DND-41 (cell line): ENCODE measurements around the gene PAQR7.

ENCODE experiments used
- ATAC-seq: fragments of 200-7000 bp; cut with Tn5 transposase; 3 replicates; pipeline ENCODE4 v1.9.1; 2021; ENCODE audit warnings: low read depth; ENCODE audit not compliant: insufficient read depth
- DNase-seq: peaks from one replicate; pipeline ENCODE4 v3.0.0-alpha.2; 2020
- H2AFZ ChIP-seq: 2 replicates; pipeline ENCODE4 v1.6.0; 2012; ENCODE audit warnings: low read depth, low read length
- H3K27ac ChIP-seq: 2 replicates; pipeline ENCODE4 v1.5.1; 2012; ENCODE audit warnings: low read length, inconsistent platforms
- H3K27me3 ChIP-seq: fragments of 200-600 bp; sonication (generic); 2 replicates; pipeline ENCODE4 v1.6.0; 2012; ENCODE audit warnings: low read length, mild to moderate bottlenecking, inconsistent platforms; ENCODE audit not compliant: insufficient read depth, poor library complexity
- H3K36me3 ChIP-seq: 2 replicates; pipeline ENCODE4 v1.5.1; 2012; ENCODE audit warnings: low read length, inconsistent platforms; ENCODE audit not compliant: insufficient read depth
- H3K4me1 ChIP-seq: 2 replicates; pipeline ENCODE4 v1.5.1; 2012; ENCODE audit warnings: mild to moderate bottlenecking, low read length; ENCODE audit not compliant: insufficient read depth
- H3K4me2 ChIP-seq: 2 replicates; pipeline ENCODE4 v1.6.0; 2012; ENCODE audit warnings: mild to moderate bottlenecking, moderate library complexity, low read length, inconsistent platforms; ENCODE audit not compliant: insufficient read depth
- H3K4me3 ChIP-seq, 2 experiments: fragments of 200-600 bp in 1 of 2; shearing (Covaris generic) in 1 of 2; 2 replicates each; pipeline ENCODE4 v1.5.1; 2012 to 2016; ENCODE audit warnings: inconsistent platforms in 2 of 2, low read length in 2 of 2, mild to moderate bottlenecking in 2 of 2, low read depth in 1 of 2, moderate library complexity in 1 of 2
- H3K79me2 ChIP-seq: 2 replicates; pipeline ENCODE4 v1.6.0; 2012; ENCODE audit warnings: low read length, inconsistent platforms; ENCODE audit not compliant: insufficient read depth
- H3K9ac ChIP-seq: 2 replicates; pipeline ENCODE4 v1.6.0; 2012; ENCODE audit warnings: low read depth, mild to moderate bottlenecking, inconsistent platforms, low read length, moderate library complexity
- H3K9me3 ChIP-seq: 2 replicates; pipeline ENCODE4 v1.5.1; 2012; ENCODE audit warnings: low read length, moderate library complexity, mild to moderate bottlenecking, inconsistent platforms; ENCODE audit not compliant: insufficient read depth, severe bottlenecking
- H4K20me1 ChIP-seq: 2 replicates; pipeline ENCODE4 v1.6.0; 2012; ENCODE audit warnings: low read length; ENCODE audit not compliant: insufficient read depth
- EZH2 ChIP-seq: IDR thresholded peaks from 3 replicates; pipeline ENCODE4 v1.6.1; 2012; ENCODE audit warnings: borderline replicate concordance, low read depth, mild to moderate bottlenecking, moderate library complexity, low read length, inconsistent platforms; ENCODE audit not compliant: severe bottlenecking
- TF ChIP-seq, protein P1 (sequence below): IDR thresholded peaks from 2 replicates; pipeline ENCODE4 v1.5.1; 2012; ENCODE audit warnings: borderline replicate concordance, low read length, moderate library complexity, mild to moderate bottlenecking; ENCODE audit not compliant: poor library complexity, severe bottlenecking; ENCODE audit errors: extremely low read depth

Gene PAQR7

GRCh38 chr1:25904943-25905679, 29.6 kb upstream of the PAQR7 start:
- peak overlapping the region; percentile 70 for H3K4me2 ChIP-seq
- H3K4me1 ChIP-seq = peaks cover 54% of the 10 kb centered on the region
- DNase-seq = peak; percentile 98
- H3K4me3 ChIP-seq = peak overlapping the region; percentile 77 to 87
- peaks cover 55% of the 10 kb centered on the region for H3K36me3 ChIP-seq
- H3K79me2 ChIP-seq = peaks cover 60% of the 10 kb centered on the region
- no peak overlapping the region for H2AFZ ChIP-seq
- no peaks in the 10 kb centered on the region for H3K9me3 ChIP-seq
- H3K27me3 ChIP-seq = no peaks in the 10 kb centered on the region
- TF ChIP-seq EZH2 = no peak
- TF ChIP-seq, protein P1, sequence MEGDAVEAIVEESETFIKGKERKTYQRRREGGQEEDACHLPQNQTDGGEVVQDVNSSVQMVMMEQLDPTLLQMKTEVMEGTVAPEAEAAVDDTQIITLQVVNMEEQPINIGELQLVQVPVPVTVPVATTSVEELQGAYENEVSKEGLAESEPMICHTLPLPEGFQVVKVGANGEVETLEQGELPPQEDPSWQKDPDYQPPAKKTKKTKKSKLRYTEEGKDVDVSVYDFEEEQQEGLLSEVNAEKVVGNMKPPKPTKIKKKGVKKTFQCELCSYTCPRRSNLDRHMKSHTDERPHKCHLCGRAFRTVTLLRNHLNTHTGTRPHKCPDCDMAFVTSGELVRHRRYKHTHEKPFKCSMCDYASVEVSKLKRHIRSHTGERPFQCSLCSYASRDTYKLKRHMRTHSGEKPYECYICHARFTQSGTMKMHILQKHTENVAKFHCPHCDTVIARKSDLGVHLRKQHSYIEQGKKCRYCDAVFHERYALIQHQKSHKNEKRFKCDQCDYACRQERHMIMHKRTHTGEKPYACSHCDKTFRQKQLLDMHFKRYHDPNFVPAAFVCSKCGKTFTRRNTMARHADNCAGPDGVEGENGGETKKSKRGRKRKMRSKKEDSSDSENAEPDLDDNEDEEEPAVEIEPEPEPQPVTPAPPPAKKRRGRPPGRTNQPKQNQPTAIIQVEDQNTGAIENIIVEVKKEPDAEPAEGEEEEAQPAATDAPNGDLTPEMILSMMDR = peak; percentile 38
- peak; percentile 78 for ATAC-seq
- peaks cover 49% of the 10 kb centered on the region for H4K20me1 ChIP-seq
- H3K9ac ChIP-seq = peak overlapping the region; percentile 99
- peak overlapping the region; percentile 97 for H3K27ac ChIP-seq

- H4K20me1 ChIP-seq = peaks cover 60% of the 10 kb centered on the region
- ATAC-seq = no peak
Observed at GRCh38 chr1:25903986-25904385, 28.5 kb upstream of the PAQR7 start.

GRCh38 chr1:25902462-25902861, 27.0 kb upstream of the PAQR7 start:
- Histone ChIP-seq H3K4me2 (peak overlapping the region; percentile 70; the same call in 1 of the 2 replicates), H3K4me3 (peak overlapping the region in 1 of 2 experiments; percentile 77; a peak in 2 of 4 replicates), H3K27me3 (no peaks in the 10 kb centered on the region), H3K9ac (peak overlapping the region; percentile 99), H3K36me3 (peaks cover 82% of the 10 kb centered on the region), H3K4me1 (peaks cover 59% of the 10 kb centered on the region), H3K9me3 (no peaks in the 10 kb centered on the region), H4K20me1 (peaks cover 76% of the 10 kb centered on the region), H3K79me2 (peaks cover 86% of the 10 kb centered on the region), H3K27ac (peak overlapping the region; percentile 58), H2AFZ (no peak overlapping the region)
- ATAC-seq = no peak
- TF ChIP-seq, protein P1 = no peak
- no peak for TF ChIP-seq EZH2
- no peak for DNase-seq

More at GRCh38 chr1:25903986-25904385, 28.5 kb upstream of the PAQR7 start:
- TF ChIP-seq, protein P1 = no peak
- TF ChIP-seq EZH2 = no peak
- Histone ChIP-seq H2AFZ (no peak overlapping the region), H3K9me3 (no peaks in the 10 kb centered on the region), H3K36me3 (peaks cover 66% of the 10 kb centered on the region), H3K4me1 (peaks cover 59% of the 10 kb centered on the region), H3K79me2 (peaks cover 71% of the 10 kb centered on the region), H3K27me3 (no peaks in the 10 kb centered on the region), H3K4me3 (peak overlapping the region; percentile 77 to 78), H3K9ac (peak overlapping the region; percentile 99), H3K4me2 (peak overlapping the region; percentile 70), H3K27ac (peak overlapping the region; percentile 94)
- DNase-seq = no peak
